CD4-positive, alpha-beta T cell treated with Interferon gamma for 1 hour (primary cell): ENCODE results near the gene KRT34.
"Not testable (repeated sequence)": the region's sequence is repeated elsewhere in the genome, so short reads cannot be mapped to it uniquely, and the experiment has no call there.

Source experiments
- DNase-seq: peaks from one replicate; pipeline ENCODE4 v3.0.0-alpha.2; 2020

KRT34 gene

GRCh38 chr17:41381943-41382342 is at the start of gene KRT34:
KRT34 (minus strand) TSS chr17:41382306; CDS start chr17:41382246, 60 bp downstream.
- DNase-seq, result not testable (repeated sequence)

GRCh38 chr17:41430376-41430775 is 48.3 kb upstream of the KRT34 start:
- DNase-seq, result not testable (repeated sequence)

- no peak for DNase-seq
Measured at GRCh38 chr17:41429667-41430066, 47.6 kb upstream of the KRT34 start.

- DNase-seq, result no peak
Measured at GRCh38 chr17:41428591-41429291, 46.6 kb upstream of the KRT34 start.

- DNase-seq, result no peak
Measured at GRCh38 chr17:41424111-41424635, 42.1 kb upstream of the KRT34 start, which contains the start of gene KRT37. KRT37 (minus strand) TSS chr17:41424585; CDS start chr17:41424523, 62 bp downstream.

GRCh38 chr17:41422586-41422985 is 40.5 kb upstream of the KRT34 start:
- DNase-seq, result not testable (repeated sequence)

- no peak for DNase-seq
Measured at GRCh38 chr17:41421617-41422016, 39.5 kb upstream of the KRT34 start.

- no peak for DNase-seq
Measured at GRCh38 chr17:41421116-41421515, 39.0 kb upstream of the KRT34 start.

- no peak for DNase-seq
Measured at GRCh38 chr17:41420134-41420533, 38.0 kb upstream of the KRT34 start.

- no peak for DNase-seq
Measured at GRCh38 chr17:41419716-41420115, 37.6 kb upstream of the KRT34 start.

- no peak for DNase-seq
Measured at GRCh38 chr17:41418116-41418860, 36.2 kb upstream of the KRT34 start.

- DNase-seq, result no peak
Measured at GRCh38 chr17:41417576-41418015, 35.5 kb upstream of the KRT34 start.

- no peak for DNase-seq
Measured at GRCh38 chr17:41417127-41417526, 35.0 kb upstream of the KRT34 start.

GRCh38 chr17:41416479-41416878 is 34.4 kb upstream of the KRT34 start:
- no peak for DNase-seq

GRCh38 chr17:41415833-41416335 is 33.8 kb upstream of the KRT34 start:
- no peak for DNase-seq

- no peak for DNase-seq
Measured at GRCh38 chr17:41415411-41415810, 33.3 kb upstream of the KRT34 start.

- DNase-seq, result no peak
Measured at GRCh38 chr17:41413982-41414381, 31.9 kb upstream of the KRT34 start.

- DNase-seq, result no peak
Measured at GRCh38 chr17:41413353-41413957, 31.3 kb upstream of the KRT34 start.

GRCh38 chr17:41411072-41411840 is 29.1 kb upstream of the KRT34 start:
- no peak for DNase-seq

- no peak for DNase-seq
Measured at GRCh38 chr17:41407226-41407625, 25.1 kb upstream of the KRT34 start.

GRCh38 chr17:41406205-41406604 is 24.1 kb upstream of the KRT34 start:
- no peak for DNase-seq

GRCh38 chr17:41404024-41404671 is 22.0 kb upstream of the KRT34 start:
- DNase-seq, result peak; percentile 6
